OCI-LY1 (cell line): Measurements from ENCODE around the gene FBXO5.

Experiments
- CTCF ChIP-seq: fragments of 200-600 bp; sonication (generic), shearing (Covaris generic); IDR thresholded peaks from 2 replicates; pipeline ENCODE4 v1.5.1; 2017; ENCODE audit warnings: mild to moderate bottlenecking, antibody characterized with exemption, low read length, moderate library complexity, mixed read lengths
- EZH2 ChIP-seq: fragments of 200-600 bp; sonication (generic), shearing (Covaris generic); IDR thresholded peaks from 2 replicates; pipeline ENCODE4 v1.8.0; 2017; ENCODE audit warnings: borderline replicate concordance, mixed run types, mild to moderate bottlenecking, antibody characterized with exemption, low read length, moderate library complexity, mixed read lengths

GRCh38 chr6:152982904-152983636 lies at the start of gene FBXO5:
- TF ChIP-seq CTCF (no peak), EZH2 (no peak)
